SU-DHL-6 (cell line): ENCODE results near the gene NTM.

Experiments used
- CTCF ChIP-seq: fragments of 200-600 bp; sonication (generic); IDR thresholded peaks from one replicate; pipeline ENCODE4 v1.5.1; 2017; ENCODE audit warnings: antibody characterized with exemption, mild to moderate bottlenecking, low read length, moderate library complexity; ENCODE audit not compliant: insufficient read depth, poor library complexity, severe bottlenecking
- EZH2phosphoT487 ChIP-seq: fragments of 200-600 bp; sonication (generic), shearing (Covaris generic); conservative IDR thresholded peaks from 2 replicates; pipeline ENCODE4 v1.6.1; 2018; ENCODE audit warnings: mild to moderate bottlenecking, antibody characterized with exemption, low read length, moderate library complexity, mixed read lengths

- TF ChIP-seq CTCF (no peak), EZH2phosphoT487 (no peak)
These were observed 856.1 kb downstream of the NTM start for GRCh38 chr11:132226522-132226921.
